Germinal center (tissue), 1 donor: Measurements from ENCODE around the gene BMI1.
"Not testable (repeated sequence)": the region's sequence is repeated elsewhere in the genome, so short reads cannot be mapped to it uniquely, and the experiment has no call there.

Experiments
- DNase-seq: peaks from one replicate; pipeline ENCODE4 v3.0.0; 2012; ENCODE audit warnings: mixed read lengths, low spot score

Gene BMI1

GRCh38 chr10:22339761-22340328 is 18.9 kb downstream of the BMI1 start:
- no peak for DNase-seq

- DNase-seq = peak; percentile 71
These were observed 19.7 kb downstream of the BMI1 start for GRCh38 chr10:22340329-22341189.

- no peak for DNase-seq
These were observed 20.5 kb downstream of the BMI1 start for GRCh38 chr10:22341190-22341925.

GRCh38 chr10:22341926-22342196 is 21.0 kb downstream of the BMI1 start:
- no peak for DNase-seq

- DNase-seq = no peak
These were observed 21.5 kb downstream of the BMI1 start for GRCh38 chr10:22342421-22342820.

- no peak for DNase-seq
These were observed 22.8 kb downstream of the BMI1 start for GRCh38 chr10:22343731-22344130.

- peak; percentile 24 for DNase-seq
These were observed 23.4 kb downstream of the BMI1 start for GRCh38 chr10:22344249-22344648.

- DNase-seq = no peak
These were observed 23.9 kb downstream of the BMI1 start for GRCh38 chr10:22344781-22345300.

GRCh38 chr10:22345301-22346095 is 24.6 kb downstream of the BMI1 start, which contains the start of gene SPAG6:
Gene SPAG6 (plus strand): TSS chr10:22345496. CDS start chr10:22345612, 116 bp downstream.
- peak; percentile 48 for DNase-seq

GRCh38 chr10:22346096-22346661 is 25.3 kb downstream of the BMI1 start:
- no peak for DNase-seq

GRCh38 chr10:22349755-22350154 is 28.9 kb downstream of the BMI1 start:
- DNase-seq = no peak

- no peak for DNase-seq
These were observed 30.3 kb downstream of the BMI1 start for GRCh38 chr10:22351131-22351703.

GRCh38 chr10:22356324-22356873 is 35.5 kb downstream of the BMI1 start:
- no peak for DNase-seq

GRCh38 chr10:22357770-22358169 is 36.9 kb downstream of the BMI1 start:
- not testable (repeated sequence) for DNase-seq

GRCh38 chr10:22363305-22363704 is 42.4 kb downstream of the BMI1 start:
- no peak for DNase-seq

- DNase-seq = no peak
These were observed 43.7 kb downstream of the BMI1 start for GRCh38 chr10:22364407-22365140.

- peak; percentile 24 for DNase-seq
These were observed 44.3 kb downstream of the BMI1 start for GRCh38 chr10:22365233-22365632.

GRCh38 chr10:22365644-22366434 is 44.9 kb downstream of the BMI1 start:
- DNase-seq = no peak

GRCh38 chr10:22366435-22366703 is 45.5 kb downstream of the BMI1 start:
- no peak for DNase-seq

GRCh38 chr10:22366771-22367170 is 45.9 kb downstream of the BMI1 start:
- DNase-seq = no peak
